Psoas muscle (tissue), 8 donors: ENCODE measurements around the gene THADA. TPM values are rescaled to one million over a fixed set of nuclear protein-coding genes. Genes with fewer than 3 reads are reported as not detected.

Experiments
- ATAC-seq, 4 donors: fragments of 200-7000 bp; cut with Tn5 transposase; one replicate each; pipeline ENCODE4 v1.9.1; 2020; ENCODE audit warnings: moderate library complexity in 3 of 4, mild to moderate bottlenecking in 2 of 4
- DNase-seq, 2 donors: peaks; one replicate each; pipeline ENCODE4 v3.0.0-alpha.2; 2020
- H3K27ac ChIP-seq: fragments of 200-600 bp; one replicate; pipeline ENCODE4 v1.8.0; 2022
- H3K27me3 ChIP-seq, 3 donors: fragments of 200-600 bp in 1 of 3; one replicate each; pipeline versions ENCODE4 v1.6.1 to v1.8.0; 2013 to 2022; ENCODE audit warnings: low read length in 2 of 3, mild to moderate bottlenecking in 2 of 3, moderate library complexity in 1 of 3; ENCODE audit not compliant: insufficient read depth in 3 of 3
- H3K36me3 ChIP-seq, 2 donors: fragments of 200-600 bp in 1 of 2; one replicate each; pipeline versions ENCODE4 v1.6.1 to v1.8.0; 2013 to 2022; ENCODE audit warnings: low read depth in 1 of 2, mild to moderate bottlenecking in 1 of 2, moderate library complexity in 1 of 2; ENCODE audit not compliant: insufficient read depth in 1 of 2
- H3K4me1 ChIP-seq: fragments of 200-600 bp; one replicate; pipeline ENCODE4 v1.8.0; 2022
- H3K4me3 ChIP-seq: fragments of 200-600 bp; one replicate; pipeline ENCODE4 v1.8.0; 2022; ENCODE audit warnings: mild to moderate bottlenecking
- H3K9me3 ChIP-seq: fragments of 200-600 bp; one replicate; pipeline ENCODE4 v1.8.0; 2022
- CTCF ChIP-seq: fragments of 200-600 bp; IDR thresholded peaks from one replicate; pipeline ENCODE4 v1.8.0; 2022; ENCODE audit warnings: antibody characterized with exemption
- WGBS, 3 donors: extraction: QIAGEN DNeasy Blood & Tissue Kit; methylation state at CpG; one replicate each; pipeline versions ENCODE4 v1.1.6 to v1.1.7; 2013; 5-methylcytosine and 5-hydroxymethylcytosine counted together
- intact Hi-C, 2 donors: fragments of 100-400 bp; cut with DNase I; formaldehyde crosslinking; loops; one replicate each; pipeline versions ENCODE4 v1.11.0 to v1.14.2; 2022
- polyA plus RNA-seq, 3 donors: library from polyadenylated mRNA; stranded (reverse); fragments of 200-250 nt; gene quantifications; one replicate each; pipeline ENCODE4 v1.2.3, GENCODE V29; 2013
- total RNA-seq, 4 donors: library from RNA; stranded (reverse); fragmentation: NEBNext Ultra II Directional in 2 of 4; extraction: Animal tissue kit (Norgen Biotek cat#: 25700) in 2 of 4; gene quantifications; one replicate each; pipeline versions ENCODE4 v1.2.1 to v1.2.4, GENCODE V29; 2021 to 2023
- donor health status: healthy with polysubstance abuse.
- donor health status: DM: no; HTN: no; CAD: no; lungs with moderate emphysema.
- donor health status: Bipolar disorder and iron deficiency.
- donor health status: healthy.
- donor health status: DM: yes; HTN: yes; CAD: no.
- donor health status: DM: no; HTN: no; CAD: no.
- donor health status: DM: no; HTN: no; CAD: no.
- donor health status: DM: yes; HTN: yes; CAD: no.

THADA gene
- total and polyA plus RNA-seq, 7 donors, result 8.1 to 17.4 (median 11.6) TPM

GRCh38 chr2:43482961-43483360 is 112.9 kb downstream of the THADA start:
- peak; percentile 82 to 87 (median 86) for ATAC-seq
- peaks cover 44% of the 10 kb centered on the region for H3K4me1 ChIP-seq

DNA sequence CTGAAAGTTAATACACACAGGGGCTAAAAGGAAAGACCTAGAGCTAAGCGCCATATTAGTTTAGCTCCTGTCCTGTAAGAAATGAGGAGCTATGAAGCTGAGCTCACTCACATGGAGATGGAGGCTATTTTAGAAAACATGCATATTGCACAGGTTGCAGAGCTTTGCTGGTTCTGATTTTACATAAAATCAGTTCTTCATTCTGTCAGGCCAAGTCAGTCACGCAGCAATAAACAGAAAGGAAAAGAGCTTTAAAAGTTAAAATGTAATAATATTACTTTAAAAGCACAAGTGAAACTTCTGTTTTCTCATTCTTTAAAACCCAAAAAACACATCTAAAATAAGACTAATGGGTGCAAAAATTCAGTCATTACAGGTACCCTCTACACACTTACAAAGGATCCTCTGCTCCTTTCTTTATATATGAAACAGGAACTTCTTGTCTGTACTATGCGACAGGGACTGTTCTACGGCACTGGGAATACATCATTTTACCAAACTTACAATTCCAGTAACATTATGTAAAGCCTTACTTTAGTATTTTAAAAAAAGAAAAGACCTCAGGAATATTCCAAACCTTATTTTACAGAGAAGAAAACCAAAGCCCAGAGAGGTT is 113.8 kb downstream of the THADA start:
- H3K4me3 ChIP-seq, result no peak overlapping the region
- no peak for DNase-seq

More at GRCh38 chr2:43482961-43483360, 112.9 kb downstream of the THADA start:
- H3K27ac ChIP-seq, result peak overlapping the region; percentile 38
- H3K27me3 ChIP-seq, result no peaks in the 10 kb centered on the region
- intact Hi-C loops, result loop anchor here (2.0 to 10.0 kb wide), 6 partner anchors 150 to 536 kb away; no protein-coding TSS in a partner anchor
- H3K36me3 ChIP-seq, result no peaks in the 10 kb centered on the region
- WGBS, 3 donors, result 22 to 36% (median 25%) methylated on average over 4 of the region's 4 CpGs
- no peaks in the 10 kb centered on the region for H3K9me3 ChIP-seq
- H3K4me3 ChIP-seq, result peak overlapping the region; percentile 1
- no peak for DNase-seq
- no peak for TF ChIP-seq CTCF

DNA sequence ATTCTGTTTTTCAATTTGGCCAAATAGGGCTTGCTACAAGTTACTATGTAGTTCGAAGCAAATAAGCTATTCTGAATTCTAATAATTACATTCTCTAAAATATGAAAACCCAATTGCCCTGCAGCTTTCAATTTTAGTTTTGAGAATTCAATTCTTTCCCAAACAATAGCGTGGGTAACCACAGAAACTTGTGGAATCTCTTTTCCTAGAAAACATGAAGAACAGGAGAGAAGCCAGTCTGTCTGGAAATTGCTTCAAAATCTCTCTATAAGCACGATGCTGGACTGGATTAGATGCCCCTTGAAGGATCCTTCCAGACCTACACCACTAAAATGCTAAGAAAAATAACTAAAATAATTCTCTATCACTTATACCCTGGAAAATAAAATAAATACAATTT is 115.0 kb downstream of the THADA start:
- intact Hi-C loops, result loop anchor here (5.0 to 10.0 kb wide), 4 partner anchors 249 to 534 kb away; no protein-coding TSS in a partner anchor

More for the DNA sequence above, 113.8 kb downstream of the THADA start:
- WGBS, 3 donors, result 91 to 96% (median 95%) methylated on average over 4 of the region's 4 CpGs
- no peak for ATAC-seq
- Histone ChIP-seq H3K27ac (peak overlapping the region; percentile 38), H3K36me3 (no peaks in the 10 kb centered on the region), H3K27me3 (no peaks in the 10 kb centered on the region), H3K4me1 (peaks cover 47% of the 10 kb centered on the region), H3K9me3 (no peaks in the 10 kb centered on the region)
- intact Hi-C loops, result loop anchor here (2.0 to 10.0 kb wide), 6 partner anchors 149 to 535 kb away; no protein-coding TSS in a partner anchor
- no peak for TF ChIP-seq CTCF

DNA sequence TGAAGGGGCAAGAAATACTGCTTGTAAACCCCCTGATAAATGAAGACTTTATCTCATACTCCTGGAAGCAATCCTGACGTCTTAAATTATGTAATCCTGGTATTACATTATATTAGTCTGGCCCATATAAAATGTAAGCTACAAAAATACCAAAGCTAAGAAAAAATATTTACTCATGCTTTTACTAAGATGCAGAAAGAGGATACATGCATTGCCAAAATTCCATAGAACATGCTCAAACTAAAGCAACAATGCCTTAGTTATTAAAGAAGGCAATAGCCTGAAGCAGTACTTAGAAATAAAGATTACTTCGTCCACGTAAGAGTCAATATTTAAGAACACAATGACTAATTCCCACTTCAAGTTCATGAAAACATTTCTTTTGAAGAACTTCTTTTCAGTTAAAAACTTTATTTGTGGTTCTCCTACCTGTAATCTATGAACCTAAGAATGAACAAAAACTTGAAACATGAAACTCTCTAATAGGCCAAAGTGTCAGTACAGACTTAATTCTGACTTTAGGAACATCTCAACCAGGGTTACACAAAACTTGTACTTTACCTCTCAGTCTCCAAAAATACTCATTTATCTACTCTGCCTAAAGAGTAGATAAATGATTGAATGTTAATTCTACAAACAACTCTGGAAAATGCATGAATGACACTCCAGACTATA is 117.3 kb downstream of the THADA start:
- no peak for TF ChIP-seq CTCF
- no peak for DNase-seq
- Histone ChIP-seq H3K36me3 (no peaks in the 10 kb centered on the region), H3K4me1 (peaks cover 40% of the 10 kb centered on the region), H3K27me3 (no peaks in the 10 kb centered on the region), H3K9me3 (no peaks in the 10 kb centered on the region), H3K27ac (no peak overlapping the region), H3K4me3 (no peak overlapping the region)
- ATAC-seq, result no peak
- intact Hi-C loops, result no loop called here
- 59 to 77% (median 62%) methylated on average over 3 of the region's 3 CpGs for WGBS, 3 donors

More for the DNA sequence above, 115.0 kb downstream of the THADA start:
- H3K36me3 ChIP-seq, result no peaks in the 10 kb centered on the region
- ATAC-seq (no peak), DNase-seq (no peak)
- H3K4me3 ChIP-seq, result no peak overlapping the region
- no peak for TF ChIP-seq CTCF
- no peaks in the 10 kb centered on the region for H3K9me3 ChIP-seq
- H3K27ac ChIP-seq, result no peak overlapping the region
- peaks cover 46% of the 10 kb centered on the region for H3K4me1 ChIP-seq
- H3K27me3 ChIP-seq, result no peaks in the 10 kb centered on the region
- 89 to 95% (median 91%) methylated on average over 3 of the region's 3 CpGs for WGBS, 3 donors
